HepG2 (cell line): Measurements from ENCODE around the gene TM4SF18. TPM values are rescaled to one million over a fixed set of nuclear protein-coding genes. Genes with fewer than 3 reads are reported as not detected.

Experiments used
- ARID2 ChIP-seq: sonication (generic); formaldehyde crosslinking; IDR thresholded peaks from 2 replicates; pipeline ENCODE4 v1.8.1; 2022; ENCODE audit warnings: mild to moderate bottlenecking, missing genetic modification reagents, borderline replicate concordance
- CENPT ChIP-seq: sonication (generic); formaldehyde crosslinking; IDR thresholded peaks from 2 replicates; pipeline ENCODE4 v1.8.0; 2022; ENCODE audit warnings: low read depth, mild to moderate bottlenecking, moderate library complexity, missing genetic modification reagents
- FOXJ3 ChIP-seq: sonication (generic); formaldehyde crosslinking; IDR thresholded peaks from 2 replicates; pipeline ENCODE4 v1.4.0; 2020; ENCODE audit warnings: missing genetic modification reagents, mild to moderate bottlenecking, borderline replicate concordance
- FOXK2 ChIP-seq: fragments of 450-650 bp; IDR thresholded peaks from 2 replicates; pipeline ENCODE4 v1.6.1; 2016
- GATAD2A ChIP-seq: IDR thresholded peaks from 2 replicates; pipeline ENCODE4 v1.6.1; 2016
- GTF2F1 ChIP-seq: fragments of 150-350 bp; IDR thresholded peaks from 2 replicates; pipeline ENCODE4 v1.6.1; 2014; ENCODE audit warnings: low read length
- GTF3A ChIP-seq: sonication (generic); formaldehyde crosslinking; conservative IDR thresholded peaks from 2 replicates; pipeline ENCODE4 v1.4.0; 2020; ENCODE audit warnings: mild to moderate bottlenecking, missing genetic modification reagents
- PPARG ChIP-seq: conservative IDR thresholded peaks from 2 replicates; pipeline ENCODE4 v1.6.1; 2016; ENCODE audit warnings: missing biosample characterization, missing genetic modification reagents
- RBM22 ChIP-seq: fragments of 200-400 bp; formaldehyde crosslinking; optimal IDR thresholded peaks from 2 replicates; pipeline ENCODE3; 2017; ENCODE audit warnings: mild to moderate bottlenecking, low read length, moderate library complexity
- SIN3B ChIP-seq: fragments of 150-350 bp; IDR thresholded peaks from 2 replicates; pipeline ENCODE4 v1.6.1; 2014; ENCODE audit warnings: low read length
- SIX4 ChIP-seq: sonication (generic); formaldehyde crosslinking; IDR thresholded peaks from 2 replicates; pipeline ENCODE4 v1.4.0; 2020; ENCODE audit warnings: missing genetic modification reagents
- SMARCE1 ChIP-seq: fragments of 450-650 bp; IDR thresholded peaks from 2 replicates; pipeline ENCODE4 v1.6.1; 2017; ENCODE audit warnings: borderline replicate concordance
- SRF ChIP-seq: IDR thresholded peaks from 2 replicates; pipeline ENCODE4 v1.6.1; 2011; ENCODE audit warnings: mild to moderate bottlenecking, low read depth, low read length, moderate library complexity
- SSRP1 ChIP-seq: IDR thresholded peaks from 2 replicates; pipeline ENCODE4 v1.6.1; 2016; ENCODE audit warnings: control low read depth
- YY1 ChIP-seq: IDR thresholded peaks from 2 replicates; pipeline ENCODE4 v1.6.1; 2011; ENCODE audit warnings: low read length, low read depth, moderate library complexity, mild to moderate bottlenecking; ENCODE audit not compliant: insufficient read depth, insufficient replicate concordance
- ZFP82 ChIP-seq: sonication (generic); formaldehyde crosslinking; IDR thresholded peaks from 2 replicates; pipeline ENCODE4 v1.5.1; 2020; ENCODE audit warnings: mild to moderate bottlenecking, missing genetic modification reagents, borderline replicate concordance
- ZNF234 ChIP-seq: sonication (generic); formaldehyde crosslinking; conservative IDR thresholded peaks from 2 replicates; pipeline ENCODE4 v1.5.1; 2020; ENCODE audit warnings: mild to moderate bottlenecking, missing genetic modification reagents
- ZNF296 ChIP-seq: sonication (generic); formaldehyde crosslinking; conservative IDR thresholded peaks from 2 replicates; pipeline ENCODE4 v1.5.0; 2020; ENCODE audit warnings: mild to moderate bottlenecking, missing genetic modification reagents
- ZNF552 ChIP-seq: sonication (generic); formaldehyde crosslinking; IDR thresholded peaks from 2 replicates; pipeline ENCODE4 v1.9.0; 2022; ENCODE audit warnings: missing genetic modification reagents, mild to moderate bottlenecking, borderline replicate concordance
- ZNF614 ChIP-seq: IDR thresholded peaks from 2 replicates; pipeline ENCODE4 v1.6.1; 2018; ENCODE audit warnings: missing biosample characterization, missing genetic modification reagents, inconsistent platforms, borderline replicate concordance
- ZNF644 ChIP-seq: IDR thresholded peaks from 2 replicates; pipeline ENCODE4 v1.6.1; 2016; ENCODE audit warnings: low read depth
- ZNF660 ChIP-seq: sonication (generic); formaldehyde crosslinking; IDR thresholded peaks from 2 replicates; pipeline ENCODE4 v1.5.1; 2020; ENCODE audit warnings: mild to moderate bottlenecking, low read depth, missing genetic modification reagents, borderline replicate concordance
- polyA plus RNA-seq, 8 experiments: library from polyadenylated mRNA; depleted of rRNA in 3 of 8; stranded (reverse) in 7 of 8; unstranded in 1 of 8; fragments of >200 nt; fragmentation: Illumina TruSeq in 4 of 8; extraction: Trizol in 4 of 8; gene quantifications; 2 replicates each; pipeline versions ENCODE4 v1.2.1 to v1.2.3, GENCODE V29; 2011 to 2016; ENCODE audit warnings: low read depth in 4 of 8, missing spikeins in 1 of 8, mixed read lengths in 1 of 8; ENCODE audit not compliant: insufficient read depth in 1 of 8
- total RNA-seq, 5 experiments: library from RNA; depleted of rRNA; stranded (reverse); fragments of >200 nt; fragmentation: Illumina TruSeq; extraction: Trizol; gene quantifications; 2 replicates each; pipeline ENCODE4 v1.2.3, GENCODE V29; 2016; ENCODE audit warnings: low read depth in 1 of 5
- TF ChIP-seq, protein P1 (sequence below): sonication (generic); formaldehyde crosslinking; IDR thresholded peaks from 2 replicates; pipeline ENCODE4 v1.5.0; 2020; ENCODE audit warnings: missing genetic modification reagents
- TF ChIP-seq, protein P2 (sequence below): sonication (generic); formaldehyde crosslinking; IDR thresholded peaks from 2 replicates; pipeline ENCODE4 v1.4.0; 2020; ENCODE audit warnings: low read depth, missing genetic modification reagents
- TF ChIP-seq, protein P3 (sequence below): sonication (generic); formaldehyde crosslinking; IDR thresholded peaks from 2 replicates; pipeline ENCODE4 v1.5.0; 2020; ENCODE audit warnings: mild to moderate bottlenecking, missing genetic modification reagents, borderline replicate concordance

The TM4SF18 gene
- total and polyA plus RNA-seq, 2 of the 13 experiments (the other 11 are each of a cell fraction or from before 2014, with no cell fraction given) = 0.15 TPM; not detected in 1

DNA sequence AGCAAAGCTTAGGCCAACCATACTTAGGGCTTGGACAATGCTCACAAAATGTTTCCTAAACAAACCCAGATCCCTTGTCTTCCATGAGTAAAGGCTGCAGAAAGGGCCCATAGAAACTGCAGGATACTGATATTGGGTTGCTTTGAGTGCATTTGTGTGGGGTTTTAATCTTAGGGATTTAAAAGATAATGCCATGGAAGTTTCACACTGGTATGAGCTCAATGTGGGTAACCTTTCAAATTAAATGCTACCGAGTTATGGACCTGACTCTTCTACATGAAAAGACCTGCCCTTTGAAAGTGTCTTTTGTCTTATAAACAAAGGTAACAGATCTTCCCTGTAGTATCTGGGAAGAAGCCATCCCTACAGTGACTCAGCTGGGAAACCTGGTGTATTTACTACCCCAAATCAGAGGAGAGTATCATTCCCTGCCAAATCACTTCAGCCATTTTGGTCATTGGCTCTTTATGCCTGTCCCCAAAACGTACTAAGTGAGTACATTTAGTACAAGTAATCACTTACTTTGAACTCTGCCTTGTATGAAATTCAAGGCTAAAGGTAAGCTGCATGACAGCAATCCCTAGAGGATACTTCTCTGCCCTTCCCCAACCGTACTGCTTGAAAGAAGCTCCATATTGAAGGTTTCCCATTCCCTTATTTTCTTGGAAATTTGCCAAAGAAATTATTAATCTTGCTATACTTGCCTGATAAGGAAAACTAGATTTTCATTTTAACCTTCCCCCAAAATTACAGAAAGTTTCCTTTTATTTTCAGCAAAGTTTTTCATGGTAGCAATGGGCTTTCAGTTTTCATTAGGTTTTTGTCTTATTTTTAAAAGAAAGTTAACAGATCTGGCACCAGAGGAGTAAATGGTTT is 36.8 kb upstream of the TM4SF18 start (continued):
- TF ChIP-seq PPARG (0 out of 2 replicates have a peak, but pooled peaks have one; percentile 12), SIN3B (no peak), GATAD2A (CRISPR knock-in tag) (0 out of 2 replicates have a peak, but pooled peaks have one; percentile 4), ZNF660 (CRISPR knock-in tag) (no peak), GTF3A (CRISPR knock-in tag) (no peak), SSRP1 (peak; percentile 81; the same call in 1 of the 2 replicates), FOXK2 (no peak), RBM22 (peak; percentile 92), SIX4 (CRISPR knock-in tag) (no peak), FOXJ3 (CRISPR knock-in tag) (0 out of 2 replicates have a peak, but pooled peaks have one; percentile 12), ZNF614 (CRISPR knock-in tag) (no peak), ZFP82 (no peak), ARID2 (CRISPR knock-in tag) (no peak), SRF (no peak), ZNF234 (no peak), YY1 (peak; percentile 30), GTF2F1 (no peak), CENPT (CRISPR knock-in tag) (no peak), ZNF552 (CRISPR knock-in tag) (no peak), SMARCE1 (no peak), ZNF296 (CRISPR knock-in tag) (no peak), ZNF644 (CRISPR knock-in tag) (no peak)
- TF ChIP-seq, protein P1, sequence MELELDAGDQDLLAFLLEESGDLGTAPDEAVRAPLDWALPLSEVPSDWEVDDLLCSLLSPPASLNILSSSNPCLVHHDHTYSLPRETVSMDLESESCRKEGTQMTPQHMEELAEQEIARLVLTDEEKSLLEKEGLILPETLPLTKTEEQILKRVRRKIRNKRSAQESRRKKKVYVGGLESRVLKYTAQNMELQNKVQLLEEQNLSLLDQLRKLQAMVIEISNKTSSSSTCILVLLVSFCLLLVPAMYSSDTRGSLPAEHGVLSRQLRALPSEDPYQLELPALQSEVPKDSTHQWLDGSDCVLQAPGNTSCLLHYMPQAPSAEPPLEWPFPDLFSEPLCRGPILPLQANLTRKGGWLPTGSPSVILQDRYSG (CRISPR knock-in tag) = no peak
- TF ChIP-seq, protein P2, sequence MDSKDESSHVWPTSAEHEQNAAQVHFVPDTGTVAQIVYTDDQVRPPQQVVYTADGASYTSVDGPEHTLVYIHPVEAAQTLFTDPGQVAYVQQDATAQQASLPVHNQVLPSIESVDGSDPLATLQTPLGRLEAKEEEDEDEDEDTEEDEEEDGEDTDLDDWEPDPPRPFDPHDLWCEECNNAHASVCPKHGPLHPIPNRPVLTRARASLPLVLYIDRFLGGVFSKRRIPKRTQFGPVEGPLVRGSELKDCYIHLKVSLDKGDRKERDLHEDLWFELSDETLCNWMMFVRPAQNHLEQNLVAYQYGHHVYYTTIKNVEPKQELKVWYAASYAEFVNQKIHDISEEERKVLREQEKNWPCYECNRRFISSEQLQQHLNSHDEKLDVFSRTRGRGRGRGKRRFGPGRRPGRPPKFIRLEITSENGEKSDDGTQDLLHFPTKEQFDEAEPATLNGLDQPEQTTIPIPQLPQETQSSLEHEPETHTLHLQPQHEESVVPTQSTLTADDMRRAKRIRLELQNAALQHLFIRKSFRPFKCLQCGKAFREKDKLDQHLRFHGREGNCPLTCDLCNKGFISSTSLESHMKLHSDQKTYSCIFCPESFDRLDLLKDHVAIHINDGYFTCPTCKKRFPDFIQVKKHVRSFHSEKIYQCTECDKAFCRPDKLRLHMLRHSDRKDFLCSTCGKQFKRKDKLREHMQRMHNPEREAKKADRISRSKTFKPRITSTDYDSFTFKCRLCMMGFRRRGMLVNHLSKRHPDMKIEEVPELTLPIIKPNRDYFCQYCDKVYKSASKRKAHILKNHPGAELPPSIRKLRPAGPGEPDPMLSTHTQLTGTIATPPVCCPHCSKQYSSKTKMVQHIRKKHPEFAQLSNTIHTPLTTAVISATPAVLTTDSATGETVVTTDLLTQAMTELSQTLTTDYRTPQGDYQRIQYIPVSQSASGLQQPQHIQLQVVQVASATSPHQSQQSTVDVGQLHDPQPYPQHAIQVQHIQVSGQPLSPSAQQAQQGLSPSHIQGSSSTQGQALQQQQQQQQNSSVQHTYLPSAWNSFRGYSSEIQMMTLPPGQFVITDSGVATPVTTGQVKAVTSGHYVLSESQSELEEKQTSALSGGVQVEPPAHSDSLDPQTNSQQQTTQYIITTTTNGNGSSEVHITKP = no peak
- TF ChIP-seq, protein P3, sequence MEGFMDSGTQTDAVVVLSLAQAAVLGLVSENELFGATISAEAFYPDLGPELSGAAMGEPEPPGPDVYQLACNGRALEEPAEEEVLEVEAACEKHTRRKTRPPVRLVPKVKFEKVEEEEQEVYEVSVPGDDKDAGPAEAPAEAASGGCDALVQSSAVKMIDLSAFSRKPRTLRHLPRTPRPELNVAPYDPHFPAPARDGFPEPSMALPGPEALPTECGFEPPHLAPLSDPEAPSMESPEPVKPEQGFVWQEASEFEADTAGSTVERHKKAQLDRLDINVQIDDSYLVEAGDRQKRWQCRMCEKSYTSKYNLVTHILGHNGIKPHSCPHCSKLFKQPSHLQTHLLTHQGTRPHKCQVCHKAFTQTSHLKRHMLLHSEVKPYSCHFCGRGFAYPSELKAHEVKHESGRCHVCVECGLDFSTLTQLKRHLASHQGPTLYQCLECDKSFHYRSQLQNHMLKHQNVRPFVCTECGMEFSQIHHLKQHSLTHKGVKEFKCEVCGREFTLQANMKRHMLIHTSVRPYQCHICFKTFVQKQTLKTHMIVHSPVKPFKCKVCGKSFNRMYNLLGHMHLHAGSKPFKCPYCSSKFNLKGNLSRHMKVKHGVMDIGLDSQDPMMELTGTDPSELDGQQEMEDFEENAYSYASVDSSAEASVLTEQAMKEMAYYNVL (CRISPR knock-in tag) = no peak
